SK-N-SH (cell line): ENCODE measurements around the gene LARP6. TPM values are rescaled to one million over a fixed set of nuclear protein-coding genes. Genes with fewer than 3 reads are reported as not detected.

Experiments
- CTCF ChIA-PET: fragments of 300-600, 350-600 bp; formaldehyde crosslinking; extraction: SDS; loops from one replicate; lab custom pipeline; 2021; lab: Yijun Ruan, JAX
- POLR2A ChIA-PET: fragments of 350-600 bp; sonication (Branson Sonifier 250); formaldehyde crosslinking; extraction: SDS; loops from one replicate; lab custom pipeline; 2020; ENCODE audit warnings: antibody characterized with exemption, inconsistent platforms; lab: Yijun Ruan, JAX
- DNase-seq: peaks from one replicate; pipeline ENCODE4 v3.0.0; 2012
- H2AFZ ChIP-seq: fragments of 200-600 bp; sonication (generic); 2 replicates; pipeline ENCODE4 v1.8.1; 2016; ENCODE audit warnings: antibody characterized with exemption, mild to moderate bottlenecking, low read depth
- H3F3A ChIP-seq: fragments of 200-600 bp; sonication (generic); replicated peaks from 2 replicates; pipeline ENCODE3; 2016; ENCODE audit warnings: antibody characterized with exemption, mild to moderate bottlenecking; ENCODE audit not compliant: insufficient read depth
- H3K27ac ChIP-seq, 2 experiments: fragments of 200-500 bp in 1 of 2; fragments of 200-600 bp in 1 of 2; sonication (Bioruptor generic) in 1 of 2; sonication (generic), shearing (Covaris generic) in 1 of 2; 2 replicates each; pipeline versions ENCODE4 v1.5.1 to v1.6.1; 2014 to 2016; ENCODE audit warnings: low read depth in 2 of 2, inconsistent platforms in 1 of 2, low read length in 1 of 2, mild to moderate bottlenecking in 1 of 2, mixed read lengths in 1 of 2
- H3K27me3 ChIP-seq: fragments of 200-600 bp; sonication (generic), shearing (Covaris generic); 2 replicates; pipeline ENCODE4 v1.6.1; 2016; ENCODE audit warnings: mixed run types; ENCODE audit not compliant: insufficient read depth
- H3K36me3 ChIP-seq, 2 experiments: fragments of 200-500 bp in 1 of 2; fragments of 200-600 bp in 1 of 2; sonication (Bioruptor generic) in 1 of 2; sonication (generic) in 1 of 2; replicated peaks in 1 of 2; 2 replicates each; pipeline versions ENCODE3 to v1.5.1; 2014 to 2016; ENCODE audit warnings: low read length in 1 of 2, mild to moderate bottlenecking in 1 of 2; ENCODE audit not compliant: insufficient read depth in 2 of 2, control insufficient read depth in 1 of 2
- H3K4me1 ChIP-seq, 2 experiments: fragments of 200-500 bp in 1 of 2; fragments of 200-600 bp in 1 of 2; sonication (Bioruptor generic) in 1 of 2; sonication (generic), shearing (Covaris generic) in 1 of 2; 2 replicates each; pipeline versions ENCODE4 v1.5.1 to v1.6.1; 2014 to 2016; ENCODE audit warnings: low read depth in 1 of 2, low read length in 1 of 2, mixed run types in 1 of 2; ENCODE audit not compliant: insufficient read depth in 2 of 2, control insufficient read depth in 1 of 2
- H3K4me2 ChIP-seq: fragments of 200-600 bp; sonication (generic), shearing (Covaris generic); 2 replicates; pipeline ENCODE4 v1.6.1; 2017; ENCODE audit warnings: mixed run types
- H3K4me3 ChIP-seq, 2 experiments: fragments of 200-500 bp in 1 of 2; fragments of 200-600 bp in 1 of 2; sonication (Bioruptor generic) in 1 of 2; sonication (generic), shearing (Covaris generic) in 1 of 2; 2 replicates each; pipeline versions ENCODE4 v1.5.1 to v1.8.1; 2014 to 2016; ENCODE audit warnings: low read depth in 2 of 2, inconsistent platforms in 1 of 2, low read length in 1 of 2, mild to moderate bottlenecking in 1 of 2, mixed read lengths in 1 of 2, moderate library complexity in 1 of 2
- H3K79me2 ChIP-seq: fragments of 200-600 bp; sonication (generic); 2 replicates; pipeline ENCODE4 v1.8.1; 2017; ENCODE audit warnings: mild to moderate bottlenecking; ENCODE audit not compliant: insufficient read depth
- H3K9ac ChIP-seq: fragments of 200-600 bp; sonication (generic); 2 replicates; pipeline ENCODE4 v1.6.1; 2017; ENCODE audit warnings: mixed run types
- H3K9me2 ChIP-seq: fragments of 200-600 bp; sonication (generic); 2 replicates; pipeline ENCODE4 v1.6.1; 2017; ENCODE audit warnings: mixed run types
- H3K9me3 ChIP-seq: fragments of 200-600 bp; sonication (generic); 2 replicates; pipeline ENCODE4 v1.6.1; 2017; ENCODE audit warnings: mixed run types, mild to moderate bottlenecking, moderate library complexity
- H4K20me1 ChIP-seq: fragments of 200-600 bp; sonication (generic); 2 replicates; pipeline ENCODE4 v1.6.1; 2017; ENCODE audit warnings: mild to moderate bottlenecking, mixed run types; ENCODE audit not compliant: insufficient read depth
- EP300 ChIP-seq, 2 experiments: IDR thresholded peaks; 2 replicates each; pipeline versions ENCODE4 v1.4.0 to v1.6.1; 2012; ENCODE audit warnings: borderline replicate concordance in 1 of 2, low read depth in 1 of 2, low read length in 1 of 2
- FOXM1 ChIP-seq: IDR thresholded peaks from 2 replicates; pipeline ENCODE4 v1.4.0; 2012; ENCODE audit warnings: low read depth, mild to moderate bottlenecking
- GATA2 ChIP-seq: sonication (generic); formaldehyde crosslinking; IDR thresholded peaks from 2 replicates; pipeline ENCODE4 v1.5.0; 2020; ENCODE audit warnings: mild to moderate bottlenecking, missing genetic modification reagents
- NFIC ChIP-seq: IDR thresholded peaks from 2 replicates; pipeline ENCODE4 v1.4.0; 2012; ENCODE audit warnings: borderline replicate concordance
- POLR2AphosphoS5 ChIP-seq: IDR thresholded peaks from 2 replicates; pipeline ENCODE4 v1.6.1; 2012; ENCODE audit warnings: low read depth, low read length
- RAD21 ChIP-seq: IDR thresholded peaks from 2 replicates; pipeline ENCODE4 v1.6.1; 2012; ENCODE audit warnings: mild to moderate bottlenecking, low read length
- SMC3 ChIP-seq: IDR thresholded peaks from 2 replicates; pipeline ENCODE4 v1.6.1; 2012; ENCODE audit warnings: low read depth, low read length, improper control_type of control experiment
- TCF12 ChIP-seq: IDR thresholded peaks from 2 replicates; pipeline ENCODE4 v1.4.0; 2012
- WGBS: methylation state at CpG from one replicate; pipeline ENCODE4 v1.1.6; 2017; ENCODE audit warnings: low lambda C conversion rate; 5-methylcytosine and 5-hydroxymethylcytosine counted together
- polyA plus RNA-seq, 3 experiments: library from polyadenylated mRNA; depleted of rRNA; stranded (reverse); fragments of >200 nt; gene quantifications; 2 replicates each; pipeline ENCODE4 v1.2.3, GENCODE V29; 2012
- TF ChIP-seq, protein P1 (sequence below): fragments of 200-600 bp; sonication (generic); IDR thresholded peaks from 2 replicates; pipeline ENCODE4 v1.6.1; 2017; ENCODE audit warnings: antibody characterized with exemption, mild to moderate bottlenecking, moderate library complexity
- TF ChIP-seq, protein P2 (sequence below): fragments of 150-350 bp; IDR thresholded peaks from 2 replicates; pipeline ENCODE4 v1.6.1; 2017; ENCODE audit warnings: antibody characterized with exemption, low read length, low read depth, borderline replicate concordance
- TF ChIP-seq, protein P3 (sequence below): IDR thresholded peaks from 2 replicates; pipeline ENCODE4; 2012

Gene LARP6
- polyA plus RNA-seq, 1 of the 3 experiments (the other 2 are of a cell fraction) = 236 TPM

DNA sequence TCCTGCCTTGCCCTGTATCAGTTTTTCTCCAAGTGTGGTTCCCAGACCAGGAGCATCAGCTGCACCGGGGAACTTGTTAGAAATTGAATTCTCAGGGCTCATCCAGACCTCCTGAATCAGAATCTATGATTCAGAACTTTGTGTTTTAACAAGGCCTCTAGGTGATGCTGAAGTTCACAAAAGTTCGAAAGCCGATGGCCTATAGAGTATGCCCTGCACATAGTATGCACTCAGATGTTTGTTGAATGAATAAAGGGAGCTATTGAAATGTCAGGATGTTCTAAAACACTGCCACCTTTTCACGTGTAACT, 664 bp upstream of the LARP6 start:
- Histone ChIP-seq H3K9me2 (no peaks in the 10 kb centered on the region), H3K4me2 (peak overlapping the region; percentile 85), H3K4me3 (peak overlapping the region; percentile 81 to 86), H3K9ac (peak overlapping the region; percentile 94), H3K36me3 (peaks cover 20 to 22% of the 10 kb centered on the region in 2 experiments), H3K27ac (peak overlapping the region; percentile 86 to 97)
- WGBS = 48% methylated on average over 4 of the region's 4 CpGs
- TF ChIP-seq, protein P1, sequence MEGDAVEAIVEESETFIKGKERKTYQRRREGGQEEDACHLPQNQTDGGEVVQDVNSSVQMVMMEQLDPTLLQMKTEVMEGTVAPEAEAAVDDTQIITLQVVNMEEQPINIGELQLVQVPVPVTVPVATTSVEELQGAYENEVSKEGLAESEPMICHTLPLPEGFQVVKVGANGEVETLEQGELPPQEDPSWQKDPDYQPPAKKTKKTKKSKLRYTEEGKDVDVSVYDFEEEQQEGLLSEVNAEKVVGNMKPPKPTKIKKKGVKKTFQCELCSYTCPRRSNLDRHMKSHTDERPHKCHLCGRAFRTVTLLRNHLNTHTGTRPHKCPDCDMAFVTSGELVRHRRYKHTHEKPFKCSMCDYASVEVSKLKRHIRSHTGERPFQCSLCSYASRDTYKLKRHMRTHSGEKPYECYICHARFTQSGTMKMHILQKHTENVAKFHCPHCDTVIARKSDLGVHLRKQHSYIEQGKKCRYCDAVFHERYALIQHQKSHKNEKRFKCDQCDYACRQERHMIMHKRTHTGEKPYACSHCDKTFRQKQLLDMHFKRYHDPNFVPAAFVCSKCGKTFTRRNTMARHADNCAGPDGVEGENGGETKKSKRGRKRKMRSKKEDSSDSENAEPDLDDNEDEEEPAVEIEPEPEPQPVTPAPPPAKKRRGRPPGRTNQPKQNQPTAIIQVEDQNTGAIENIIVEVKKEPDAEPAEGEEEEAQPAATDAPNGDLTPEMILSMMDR = peak; percentile 44
- TF ChIP-seq, protein P2, sequence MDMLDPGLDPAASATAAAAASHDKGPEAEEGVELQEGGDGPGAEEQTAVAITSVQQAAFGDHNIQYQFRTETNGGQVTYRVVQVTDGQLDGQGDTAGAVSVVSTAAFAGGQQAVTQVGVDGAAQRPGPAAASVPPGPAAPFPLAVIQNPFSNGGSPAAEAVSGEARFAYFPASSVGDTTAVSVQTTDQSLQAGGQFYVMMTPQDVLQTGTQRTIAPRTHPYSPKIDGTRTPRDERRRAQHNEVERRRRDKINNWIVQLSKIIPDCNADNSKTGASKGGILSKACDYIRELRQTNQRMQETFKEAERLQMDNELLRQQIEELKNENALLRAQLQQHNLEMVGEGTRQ = no peak
- TF ChIP-seq, protein P3, sequence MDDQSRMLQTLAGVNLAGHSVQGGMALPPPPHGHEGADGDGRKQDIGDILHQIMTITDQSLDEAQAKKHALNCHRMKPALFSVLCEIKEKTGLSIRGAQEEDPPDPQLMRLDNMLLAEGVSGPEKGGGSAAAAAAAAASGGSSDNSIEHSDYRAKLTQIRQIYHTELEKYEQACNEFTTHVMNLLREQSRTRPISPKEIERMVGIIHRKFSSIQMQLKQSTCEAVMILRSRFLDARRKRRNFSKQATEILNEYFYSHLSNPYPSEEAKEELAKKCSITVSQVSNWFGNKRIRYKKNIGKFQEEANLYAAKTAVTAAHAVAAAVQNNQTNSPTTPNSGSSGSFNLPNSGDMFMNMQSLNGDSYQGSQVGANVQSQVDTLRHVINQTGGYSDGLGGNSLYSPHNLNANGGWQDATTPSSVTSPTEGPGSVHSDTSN = no peak
- peak; percentile 41 for TF ChIP-seq RAD21
- TF ChIP-seq TCF12 = no peak
- TF ChIP-seq, all 33 proteins: peak for 2
- ChIA-PET POLR2A (interaction anchor here (3.8 kb wide), 1 partner anchor 15 kb away, joined by 21 read pairs; no protein-coding TSS in a partner anchor), CTCF (interaction anchor here (1.0 to 5.7 kb wide), 7 partner anchors 9 to 31 kb away, joined by 3 to 27 read pairs (median 8); no protein-coding TSS in a partner anchor)
- H3K79me2 ChIP-seq = peaks cover 47% of the 10 kb centered on the region
- H3F3A ChIP-seq = peaks cover 51% of the 10 kb centered on the region
- no peaks in the 10 kb centered on the region for H3K9me3 ChIP-seq
- no peak for DNase-seq
- H4K20me1 ChIP-seq = peaks cover 12% of the 10 kb centered on the region; the same call in 1 of the 2 replicates
- H2AFZ ChIP-seq = peak overlapping the region; percentile 63
- no peaks in the 10 kb centered on the region for H3K27me3 ChIP-seq
- H3K4me1 ChIP-seq = peaks cover 16 to 24% of the 10 kb centered on the region in 2 experiments

DNA sequence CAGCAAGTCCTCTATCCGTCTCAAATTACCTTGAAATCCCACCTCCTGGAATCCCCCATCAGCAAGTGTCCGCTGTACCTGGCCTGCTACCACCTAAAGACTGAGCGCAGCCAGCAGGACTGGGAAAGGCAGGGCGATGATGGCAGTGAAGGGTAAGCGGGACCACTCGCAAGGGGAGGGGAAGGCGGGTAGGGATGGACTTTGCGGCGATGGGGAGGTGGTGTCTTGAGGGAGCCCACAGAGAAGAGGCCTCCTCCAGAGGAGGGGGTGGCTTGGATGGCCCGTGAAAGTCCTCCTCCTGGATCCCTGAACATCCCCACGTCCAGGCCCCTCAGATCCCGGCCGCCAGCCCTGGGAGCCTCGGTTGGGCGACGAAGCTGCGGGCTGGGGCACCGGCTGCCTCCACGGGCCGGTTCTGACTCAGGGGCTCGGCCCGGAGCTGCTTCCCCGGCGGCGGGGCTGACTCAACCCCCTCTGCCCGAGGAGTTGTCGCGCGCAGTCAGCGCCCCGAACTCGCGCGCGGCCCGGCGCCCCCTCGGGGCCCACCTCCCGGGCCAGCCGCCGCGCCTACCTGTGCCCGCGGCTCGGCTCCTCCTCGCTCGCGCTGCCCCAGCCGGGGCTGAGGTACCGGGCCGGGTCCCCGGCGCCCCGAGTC, 512 bp downstream of the LARP6 start:
- CTCF ChIA-PET = interaction anchor here (0.6 to 5.7 kb wide), 10 partner anchors 8 to 42 kb away, joined by 3 to 27 read pairs (median 4); no protein-coding TSS in a partner anchor
- 11% methylated on average over 10 of the region's 54 CpGs for WGBS
- peaks cover 16 to 24% of the 10 kb centered on the region in 2 experiments for H3K4me1 ChIP-seq

More for the DNA sequence above, 512 bp downstream of the LARP6 start:
- no peaks in the 10 kb centered on the region for H3K9me2 ChIP-seq
- peaks cover 12% of the 10 kb centered on the region; the same call in 1 of the 2 replicates for H4K20me1 ChIP-seq
- TF ChIP-seq SMC3 = no peak
- TF ChIP-seq FOXM1 = no peak
- no peak for TF ChIP-seq GATA2
- no peak for TF ChIP-seq NFIC
- no peak for TF ChIP-seq EP300 (IDR thresholded peaks at IDR 0.05; ENCODE audit: borderline replicate concordance in 1 of 2, low read depth in 1 of 2, low read length in 1 of 2)
- no peak for TF ChIP-seq POLR2AphosphoS5
- H3K27me3 ChIP-seq = no peaks in the 10 kb centered on the region
- no peak overlapping the region for H2AFZ ChIP-seq
- H3F3A ChIP-seq = peaks cover 51% of the 10 kb centered on the region
- H3K4me3 ChIP-seq = peak overlapping the region; percentile 81 to 86
- peak overlapping the region; percentile 86 to 97 for H3K27ac ChIP-seq
- peak overlapping the region; percentile 94 for H3K9ac ChIP-seq
- H3K36me3 ChIP-seq = peaks cover 20 to 33% of the 10 kb centered on the region in 2 experiments
- H3K79me2 ChIP-seq = peaks cover 59% of the 10 kb centered on the region
- peak; percentile 79 for DNase-seq
- H3K9me3 ChIP-seq = no peaks in the 10 kb centered on the region
- POLR2A ChIA-PET = interaction anchor here (0.6 to 3.8 kb wide), 2 partner anchors 16 to 696 kb away, joined by 3 to 21 read pairs; no protein-coding TSS in a partner anchor
- H3K4me2 ChIP-seq = peak overlapping the region; percentile 85
